LoVo (cell line): ENCODE data around the gene CAMK2N2.

Experiments
- DNase-seq: peaks from one replicate; pipeline ENCODE4 v3.0.0-alpha.2; 2016; ENCODE audit warnings: low spot score

CAMK2N2 gene

DNA sequence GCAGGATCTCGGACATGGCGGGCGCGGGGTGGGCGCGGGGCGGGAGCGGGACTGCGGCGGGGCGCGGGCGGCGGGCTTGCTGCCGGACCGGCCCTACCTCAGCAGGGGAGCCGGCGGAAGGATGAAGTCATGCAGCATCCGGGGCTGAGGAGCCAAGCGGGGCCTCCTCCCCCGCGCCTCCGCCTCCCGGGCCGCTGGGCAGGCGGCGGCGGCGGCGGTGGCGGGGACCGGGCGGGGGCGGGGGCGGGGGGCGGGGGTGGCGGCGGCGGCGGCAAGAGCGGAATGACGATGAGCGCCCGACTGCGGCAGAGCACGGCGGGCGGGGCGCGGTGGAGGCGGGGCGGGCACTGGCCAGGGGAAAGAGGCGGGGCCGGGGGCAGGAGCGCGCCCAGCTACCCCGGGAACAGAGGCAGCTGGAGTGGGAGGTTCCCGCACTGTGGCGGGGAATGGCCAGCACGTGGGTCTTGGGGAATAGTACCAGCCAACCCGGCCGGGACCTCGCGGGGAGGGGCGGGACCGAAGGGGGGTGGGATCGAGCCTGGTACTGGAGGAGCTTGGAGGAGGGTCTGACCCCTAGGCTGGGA lies at the start of gene CAMK2N2:
CAMK2N2 (minus strand) TSS at position 284 of the 584 bp plus-strand sequence; CDS start at position 16, 268 bp downstream.
- peak; percentile 71 for DNase-seq

- no peak for DNase-seq
Observed at GRCh38 chr3:184308744-184309143, 47.4 kb upstream of the CAMK2N2 start.

DNA sequence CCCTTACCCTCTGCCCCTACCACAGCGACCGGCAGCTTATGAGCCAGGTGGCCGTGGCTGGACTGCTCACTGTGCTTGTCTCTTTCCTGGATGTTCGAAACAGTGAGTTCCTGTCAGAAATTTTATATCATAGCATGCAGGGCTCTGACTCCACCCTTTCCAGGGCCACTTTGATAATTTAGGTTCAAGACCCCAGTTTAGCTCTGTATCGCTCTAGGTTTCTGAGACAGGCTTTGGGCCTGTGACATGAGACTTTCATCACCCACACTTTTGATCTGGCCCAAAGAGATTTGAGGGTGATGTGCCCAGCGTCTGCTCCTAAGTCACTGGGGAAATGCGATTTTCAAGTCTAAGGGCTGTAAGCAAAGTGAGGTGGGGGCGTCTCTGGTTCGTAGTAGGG lies 46.6 kb upstream of the CAMK2N2 start:
- no peak for DNase-seq

DNA sequence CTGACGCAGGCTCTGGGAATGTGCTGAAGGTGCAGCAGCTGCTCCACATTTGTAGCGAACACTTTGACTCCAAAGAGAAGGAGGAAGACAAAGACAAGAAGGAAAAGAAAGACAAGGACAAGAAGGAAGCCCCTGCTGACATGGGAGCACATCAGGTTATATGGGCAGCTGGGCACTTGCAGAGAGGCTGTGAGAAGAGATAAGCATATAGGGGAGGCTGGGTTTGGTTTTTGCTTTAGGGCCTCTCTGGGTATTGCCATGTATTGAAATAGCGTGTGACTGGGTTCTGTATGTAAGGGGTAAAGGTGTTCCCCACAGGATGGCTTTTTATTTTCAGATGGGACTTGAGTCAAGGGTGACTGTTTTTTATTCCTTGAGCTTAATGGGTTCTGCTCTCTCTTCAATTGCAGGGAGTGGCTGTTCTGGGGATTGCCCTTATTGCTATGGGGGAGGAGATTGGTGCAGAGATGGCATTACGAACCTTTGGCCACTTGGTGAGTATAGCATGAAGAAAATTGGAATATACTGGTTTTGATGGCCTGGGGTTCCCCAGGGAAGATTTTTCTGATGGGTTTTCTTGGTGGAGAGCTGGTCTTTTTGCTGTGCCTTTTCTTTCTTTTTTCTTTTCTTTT lies 45.1 kb upstream of the CAMK2N2 start:
- no peak for DNase-seq

DNA sequence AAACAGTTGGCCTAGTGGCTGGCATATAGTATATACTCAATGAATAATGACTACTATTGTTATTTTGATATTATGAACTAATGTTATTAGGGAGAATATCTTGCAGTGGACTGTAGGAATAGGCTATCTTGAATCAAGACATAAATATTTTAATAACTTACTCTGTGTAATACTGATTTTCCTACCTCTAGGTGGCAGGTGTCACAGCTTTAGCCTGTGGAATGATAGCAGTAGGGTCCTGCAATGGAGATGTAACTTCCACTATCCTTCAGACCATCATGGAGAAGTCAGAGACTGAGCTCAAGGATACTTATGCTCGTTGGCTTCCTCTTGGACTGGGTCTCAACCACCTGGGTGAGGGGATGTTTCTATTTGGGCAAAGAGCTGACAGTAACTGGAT lies 44.2 kb upstream of the CAMK2N2 start:
- no peak for DNase-seq

DNA sequence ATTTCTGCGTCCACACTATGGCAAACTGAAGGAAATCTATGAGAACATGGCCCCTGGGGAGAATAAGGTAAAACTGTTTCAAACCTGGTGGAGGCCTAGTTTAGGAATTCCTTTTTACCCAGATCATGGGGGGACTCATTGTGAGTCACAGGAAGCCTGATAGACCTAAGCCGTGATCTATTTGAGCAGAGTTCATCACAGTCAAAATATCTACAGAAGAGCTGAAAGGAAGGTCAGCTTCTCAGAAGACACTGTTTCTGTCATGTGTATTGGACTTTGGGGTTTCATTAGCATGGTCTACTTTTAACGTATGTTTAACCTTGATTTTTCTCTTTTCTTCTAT lies 39.0 kb upstream of the CAMK2N2 start:
- DNase-seq: no peak

GRCh38 chr3:184299488-184300377 lies 38.4 kb upstream of the CAMK2N2 start:
- DNase-seq: no peak

- DNase-seq: peak; percentile 93
Observed at GRCh38 chr3:184298759-184299487, 37.6 kb upstream of the CAMK2N2 start, which contains the start of gene PSMD2. PSMD2 (plus strand) TSS chr3:184299241; CDS start chr3:184299267, 26 bp downstream.

GRCh38 chr3:184296616-184297015 lies 35.3 kb upstream of the CAMK2N2 start:
- no peak for DNase-seq

- no peak for DNase-seq
Observed at GRCh38 chr3:184295771-184296170, 34.4 kb upstream of the CAMK2N2 start.

DNA sequence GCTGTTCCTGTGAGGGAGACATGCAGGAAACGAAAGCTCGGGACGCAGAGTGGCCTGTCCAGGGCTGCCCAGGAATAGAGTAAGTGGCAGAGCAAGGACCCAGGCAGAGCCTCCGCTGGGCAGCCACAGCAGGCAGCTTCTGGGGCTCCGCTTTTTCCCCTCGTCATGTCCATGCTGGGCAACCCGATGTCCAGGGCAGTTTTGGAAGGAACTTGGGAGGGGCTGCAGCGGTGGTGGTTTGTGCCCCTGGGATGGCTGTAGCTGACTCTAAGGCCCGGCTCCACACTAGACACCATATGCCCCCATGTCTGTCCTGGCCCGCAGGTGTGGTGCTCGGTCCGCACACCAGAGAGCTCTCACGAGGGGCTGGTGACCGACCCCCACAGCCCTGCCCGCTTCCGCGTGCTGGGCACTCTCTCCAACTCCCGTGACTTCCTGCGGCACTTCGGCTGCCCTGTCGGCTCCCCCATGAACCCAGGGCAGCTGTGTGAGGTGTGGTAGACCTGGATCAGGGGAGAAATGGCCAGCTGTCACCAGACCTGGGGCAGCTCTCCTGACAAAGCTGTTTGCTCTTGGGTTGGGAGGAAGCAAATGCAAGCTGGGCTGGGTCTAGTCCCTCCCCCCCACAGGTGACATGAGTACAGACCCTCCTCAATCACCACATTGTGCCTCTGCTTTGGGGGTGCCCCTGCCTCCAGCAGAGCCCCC lies 30.5 kb upstream of the CAMK2N2 start:
- no peak for DNase-seq

DNA sequence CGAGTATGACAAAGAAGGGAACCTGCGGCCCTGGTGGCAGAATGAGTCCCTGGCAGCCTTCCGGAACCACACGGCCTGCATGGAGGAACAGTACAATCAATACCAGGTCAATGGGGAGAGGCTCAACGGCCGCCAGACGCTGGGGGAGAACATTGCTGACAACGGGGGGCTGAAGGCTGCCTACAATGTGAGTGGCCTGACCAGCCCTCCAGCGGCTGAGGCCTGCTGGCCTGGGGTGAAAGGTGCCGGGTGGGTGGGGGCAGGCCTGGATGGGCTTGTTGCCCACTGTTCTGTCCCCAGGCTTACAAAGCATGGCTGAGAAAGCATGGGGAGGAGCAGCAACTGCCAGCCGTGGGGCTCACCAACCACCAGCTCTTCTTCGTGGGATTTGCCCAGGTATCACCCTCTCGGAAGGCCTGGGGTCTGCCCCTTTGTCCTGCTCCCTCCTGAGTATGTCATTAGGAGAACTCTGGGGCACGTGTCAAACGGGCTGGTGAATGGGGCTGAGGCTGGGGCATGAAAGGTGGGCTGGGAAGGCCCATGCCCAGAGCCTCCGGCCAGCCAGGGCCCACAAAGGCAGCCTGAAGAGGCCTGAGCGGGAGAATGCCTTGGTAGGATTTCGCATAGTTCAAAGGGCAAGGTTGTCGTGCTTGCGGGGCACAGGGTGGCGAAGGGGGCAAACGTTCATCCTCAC lies 29.8 kb upstream of the CAMK2N2 start:
- DNase-seq: no peak

DNA sequence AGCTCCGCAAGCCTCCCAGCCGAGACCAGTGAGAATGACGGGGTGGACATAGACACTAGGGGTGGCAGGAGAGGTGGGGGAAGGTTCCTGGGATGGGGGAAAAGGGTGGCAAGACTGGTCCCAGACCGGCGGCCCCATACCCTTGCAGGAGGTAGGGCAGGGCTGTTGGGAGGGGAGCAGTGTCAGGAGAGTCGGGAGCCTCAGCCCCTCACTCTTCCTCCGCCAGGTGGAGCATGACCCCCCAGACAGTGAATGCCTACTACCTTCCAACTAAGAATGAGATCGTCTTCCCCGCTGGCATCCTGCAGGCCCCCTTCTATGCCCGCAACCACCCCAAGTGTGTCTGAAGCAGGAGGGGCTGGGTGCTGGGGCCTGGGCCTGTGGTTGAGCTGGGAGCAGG lies 29.0 kb upstream of the CAMK2N2 start:
- no peak for DNase-seq

- peak; percentile 32 for DNase-seq
Observed at GRCh38 chr3:184289426-184289938, 28.1 kb upstream of the CAMK2N2 start.

DNA sequence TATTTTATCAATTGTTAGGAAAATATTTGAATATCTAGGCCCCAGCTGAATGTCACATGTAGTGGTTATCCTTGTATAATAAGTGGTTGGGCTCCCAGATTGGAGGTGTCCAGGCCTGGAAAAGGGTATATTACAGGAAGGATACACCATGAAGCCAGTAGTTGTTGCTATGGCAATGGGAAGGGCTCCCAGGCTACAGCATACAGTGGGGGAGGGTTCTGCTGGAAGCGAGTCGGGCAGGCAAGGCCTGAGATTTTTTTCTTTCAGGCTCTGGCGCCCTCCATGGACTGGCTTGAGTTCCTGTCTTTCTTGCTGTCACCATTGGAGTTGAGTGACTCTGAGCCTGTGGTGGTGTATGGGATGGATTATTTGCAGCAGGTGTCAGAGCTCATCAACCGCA lies 23.3 kb upstream of the CAMK2N2 start:
- no peak for DNase-seq

GRCh38 chr3:184283681-184284080 lies 22.3 kb upstream of the CAMK2N2 start:
- no peak for DNase-seq

GRCh38 chr3:184282941-184283340 lies 21.6 kb upstream of the CAMK2N2 start:
- DNase-seq: no peak

DNA sequence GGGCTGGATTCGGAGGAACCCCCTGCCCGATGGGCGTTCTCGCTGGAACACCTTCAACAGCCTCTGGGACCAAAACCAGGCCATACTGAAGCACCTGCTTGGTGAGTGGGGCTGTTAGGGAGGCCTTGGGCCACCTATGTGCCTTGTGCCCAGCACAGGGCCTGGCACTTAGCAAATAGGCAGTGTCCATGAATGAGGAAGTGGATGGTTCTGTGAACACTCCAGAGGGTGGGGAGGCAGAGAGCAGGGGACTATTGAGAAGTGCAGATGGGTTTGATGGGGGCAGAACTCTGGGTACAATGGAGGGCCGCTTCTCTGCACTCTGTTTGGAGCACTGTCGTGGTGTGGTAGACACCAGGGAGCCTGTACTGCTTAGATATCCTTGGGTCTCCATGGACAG lies 16.0 kb upstream of the CAMK2N2 start:
- DNase-seq: no peak

GRCh38 chr3:184275961-184276910 lies 14.9 kb upstream of the CAMK2N2 start, which contains the start of gene ECE2:
ECE2 (plus strand) TSS chr3:184276022; CDS start chr3:184276154, 132 bp downstream.
- DNase-seq: no peak

DNA sequence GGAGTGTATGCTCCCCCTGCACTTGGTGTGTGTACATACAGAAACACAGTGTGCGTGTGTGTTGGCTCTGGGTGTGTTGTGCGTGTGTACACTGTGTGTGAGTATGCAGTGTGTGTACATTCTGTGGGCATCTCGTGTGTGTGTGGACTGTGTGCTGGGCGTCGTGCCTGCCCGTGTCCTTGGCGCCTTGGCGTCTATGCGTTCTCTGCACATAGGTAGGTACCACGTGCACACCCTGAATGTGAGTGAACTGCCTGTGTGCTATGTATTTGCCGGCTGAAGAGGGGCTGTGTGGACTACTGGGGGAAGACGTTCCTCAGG lies 14.0 kb upstream of the CAMK2N2 start:
- DNase-seq: no peak
